ENCODE measurements around the gene FCN3.

The FCN3 gene

DNA sequence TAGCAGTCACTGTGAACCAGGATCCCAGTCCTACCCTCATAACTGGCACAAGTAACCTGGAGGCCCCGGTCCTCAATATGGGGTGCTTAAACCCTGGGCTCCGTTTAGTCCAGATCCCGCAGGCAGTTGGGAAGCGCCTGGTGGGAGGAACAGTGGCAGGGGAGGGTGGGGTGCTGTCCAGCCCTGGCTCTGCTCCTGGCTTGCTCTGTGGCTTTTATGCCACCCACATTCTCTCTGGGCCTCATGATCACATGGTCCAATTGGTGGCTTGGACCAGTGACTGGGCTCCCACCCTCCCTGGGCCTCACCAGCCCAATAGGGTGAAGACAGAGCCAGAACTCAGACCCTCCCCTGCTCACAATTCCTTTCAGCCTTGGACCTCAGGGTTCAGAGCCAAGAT, 5.6 kb upstream of the FCN3 start:
- no peak for DNase-seq (ENCODE audit: low read depth in 2 of 2)

GRCh38 chr1:27379564-27380122, 5.0 kb upstream of the FCN3 start:
- no peak for DNase-seq (ENCODE audit: low read depth in 2 of 2)

GRCh38 chr1:27377760-27378495, 3.3 kb upstream of the FCN3 start:
- DNase-seq (ENCODE audit: low read depth in 2 of 2), result no peak

GRCh38 chr1:27372808-27373690, 1.6 kb downstream of the FCN3 start:
- DNase-seq (ENCODE audit: low read depth in 2 of 2), result no peak

GRCh38 chr1:27372022-27372807, 2.4 kb downstream of the FCN3 start:
- no peak for DNase-seq (ENCODE audit: low read depth in 2 of 2)

DNA sequence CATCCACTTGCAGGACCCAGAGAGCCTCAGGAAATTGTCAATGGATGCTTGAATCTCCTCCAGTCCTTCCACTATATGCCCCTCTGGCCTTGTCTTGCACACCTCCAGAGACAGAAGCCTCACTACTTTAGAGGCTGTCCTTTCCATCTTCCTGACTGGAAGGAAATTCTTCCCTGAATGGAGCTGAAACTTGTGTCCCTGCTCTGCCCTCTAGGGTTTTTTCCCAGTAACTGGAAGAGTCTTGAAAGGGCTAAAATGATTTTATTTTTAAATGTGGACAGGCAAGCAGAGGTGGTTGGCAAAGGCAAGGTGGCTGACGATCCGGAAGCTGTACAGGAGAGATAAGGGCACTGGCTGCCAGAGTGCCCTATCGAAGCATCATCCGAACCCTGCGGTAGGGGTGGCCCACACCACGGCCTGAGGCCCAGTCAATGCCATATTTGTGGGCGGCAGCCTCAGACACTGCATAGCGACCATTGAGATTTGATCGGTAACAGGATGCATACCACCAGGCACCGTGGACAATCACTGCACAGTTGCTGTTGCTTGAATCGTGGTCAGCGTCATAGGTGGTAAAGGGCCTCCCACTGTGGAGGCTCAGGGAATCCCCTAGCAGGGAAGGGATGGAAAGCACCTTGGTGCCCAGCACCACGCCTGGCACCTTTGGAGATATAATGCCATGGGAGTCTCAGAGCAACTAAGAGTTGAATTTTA, 5.6 kb downstream of the FCN3 start:
- DNase-seq (ENCODE audit: low read depth in 2 of 2), result no peak

DNA sequence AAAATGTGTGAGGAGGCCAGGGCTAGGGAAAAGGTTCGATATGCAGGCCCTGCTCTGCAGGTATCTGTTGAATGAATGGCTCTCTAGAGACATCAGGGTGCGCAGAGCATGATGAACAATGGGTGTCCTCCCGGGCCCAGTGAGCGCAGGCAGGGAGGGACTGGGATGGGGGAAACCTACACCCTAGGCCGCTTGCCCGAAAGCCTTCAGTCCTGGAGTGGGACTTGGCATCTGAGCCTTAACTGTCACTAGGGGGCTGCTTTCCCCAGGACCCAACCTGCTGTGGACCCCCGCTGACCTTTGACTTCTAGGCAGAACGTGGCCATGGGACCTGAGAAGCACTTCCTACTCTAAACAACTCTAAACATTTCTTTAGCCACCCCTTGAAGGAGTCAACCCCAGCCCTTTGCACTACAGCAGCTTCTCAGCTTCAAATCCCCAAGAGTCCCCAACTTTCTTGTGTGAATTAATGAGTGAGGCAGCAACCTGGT, 7.4 kb downstream of the FCN3 start:
- no peak for DNase-seq (ENCODE audit: low read depth in 2 of 2)

- DNase-seq (ENCODE audit: low read depth in 2 of 2), result no peak
These were observed 8.0 kb downstream of the FCN3 start, which contains the start of gene MAP3K6 for GRCh38 chr1:27366411-27367159. TSS of gene MAP3K6 (minus strand) at chr1:27366961. CDS start at chr1:27366597, 364 bp downstream.

DNA sequence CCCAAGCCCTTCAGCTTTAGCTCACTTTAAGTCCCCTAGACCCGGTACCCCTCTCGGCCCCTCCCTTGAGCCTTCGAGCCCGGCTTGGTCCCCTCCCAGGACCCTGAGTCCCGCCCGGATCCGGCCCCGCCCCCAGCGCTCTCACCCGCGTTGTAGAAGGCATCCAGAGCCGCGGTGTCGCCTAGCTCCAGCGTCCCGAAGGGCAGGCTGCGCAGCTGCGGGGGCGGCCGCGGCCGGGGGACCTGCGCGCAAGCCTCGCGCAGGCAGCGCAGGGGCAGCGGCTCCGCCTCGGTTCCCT, 8.6 kb downstream of the FCN3 start:
- DNase-seq (ENCODE audit: low read depth in 2 of 2), result peak; percentile 77 to 78

DNA sequence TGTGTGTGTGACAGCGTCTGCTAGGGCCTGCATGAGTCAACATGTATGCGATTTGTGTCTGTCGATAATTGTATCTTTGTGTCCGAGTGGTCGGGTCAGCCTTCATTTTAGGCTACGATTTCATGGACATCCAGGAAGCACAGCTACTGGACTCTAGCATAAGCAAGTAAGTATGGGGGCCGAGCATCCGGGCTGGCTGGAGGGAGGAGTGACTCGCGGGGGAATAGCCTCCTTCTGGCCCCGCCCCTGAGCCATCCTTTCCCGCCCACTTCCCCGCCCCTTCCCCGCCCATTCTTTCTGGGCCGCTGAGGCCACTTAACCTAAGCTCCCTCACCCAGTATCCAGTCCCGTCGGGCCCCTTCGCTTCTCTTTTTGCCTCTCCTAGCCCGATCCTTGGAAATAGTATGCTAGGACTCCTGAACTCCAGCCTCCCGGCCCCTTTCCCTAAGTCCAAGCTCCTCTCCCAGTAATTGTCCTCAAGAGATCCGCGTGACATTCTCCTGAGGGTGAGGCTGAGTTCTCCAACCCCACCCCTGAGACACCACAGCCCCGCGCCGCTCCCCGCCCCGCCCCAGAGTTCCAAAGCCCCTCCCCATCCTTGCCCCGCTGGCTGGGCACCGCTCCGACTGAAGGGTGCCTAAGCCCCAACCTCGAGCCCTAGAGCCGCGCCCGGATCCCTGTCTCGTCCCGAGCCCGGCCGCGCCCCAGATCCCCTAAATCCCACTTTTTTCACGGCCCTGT, 9.1 kb downstream of the FCN3 start:
- peak in 1 of 2 donors; percentile 74 for DNase-seq (ENCODE audit: low read depth in 2 of 2)

DNA sequence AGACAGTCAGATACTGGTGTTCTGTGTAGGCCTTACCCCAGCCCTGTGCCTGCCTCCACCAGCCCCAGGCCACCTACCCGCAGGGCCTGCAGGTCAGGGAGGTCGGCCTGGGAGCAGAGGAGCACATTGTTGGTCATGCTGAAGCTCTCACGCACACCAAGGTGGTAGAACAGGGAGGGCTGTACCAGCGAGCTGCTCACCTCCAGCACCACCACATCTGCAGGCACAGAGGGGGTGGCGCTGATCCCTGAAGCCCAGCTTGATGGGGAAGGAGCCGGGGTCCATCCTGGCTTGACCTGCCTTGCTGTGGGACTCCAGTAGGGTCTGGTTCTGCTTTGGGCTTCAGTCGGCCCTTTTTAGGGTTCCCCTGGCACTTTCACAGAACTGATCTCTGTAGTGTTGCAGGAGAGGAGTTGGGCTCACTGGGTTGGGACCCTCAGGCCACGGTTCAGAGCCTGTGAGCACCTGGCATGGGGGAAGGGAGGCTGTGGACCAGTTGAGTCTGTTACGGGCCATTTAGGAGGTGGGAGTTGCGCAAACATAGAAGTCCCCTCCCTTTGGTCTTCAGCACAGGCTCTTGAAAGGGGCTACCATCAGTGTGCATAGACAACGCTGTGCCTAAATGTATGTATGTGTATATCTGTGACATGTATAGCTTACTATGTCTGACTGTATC, 9.8 kb downstream of the FCN3 start:
- DNase-seq (ENCODE audit: low read depth in 2 of 2), result no peak

DNA sequence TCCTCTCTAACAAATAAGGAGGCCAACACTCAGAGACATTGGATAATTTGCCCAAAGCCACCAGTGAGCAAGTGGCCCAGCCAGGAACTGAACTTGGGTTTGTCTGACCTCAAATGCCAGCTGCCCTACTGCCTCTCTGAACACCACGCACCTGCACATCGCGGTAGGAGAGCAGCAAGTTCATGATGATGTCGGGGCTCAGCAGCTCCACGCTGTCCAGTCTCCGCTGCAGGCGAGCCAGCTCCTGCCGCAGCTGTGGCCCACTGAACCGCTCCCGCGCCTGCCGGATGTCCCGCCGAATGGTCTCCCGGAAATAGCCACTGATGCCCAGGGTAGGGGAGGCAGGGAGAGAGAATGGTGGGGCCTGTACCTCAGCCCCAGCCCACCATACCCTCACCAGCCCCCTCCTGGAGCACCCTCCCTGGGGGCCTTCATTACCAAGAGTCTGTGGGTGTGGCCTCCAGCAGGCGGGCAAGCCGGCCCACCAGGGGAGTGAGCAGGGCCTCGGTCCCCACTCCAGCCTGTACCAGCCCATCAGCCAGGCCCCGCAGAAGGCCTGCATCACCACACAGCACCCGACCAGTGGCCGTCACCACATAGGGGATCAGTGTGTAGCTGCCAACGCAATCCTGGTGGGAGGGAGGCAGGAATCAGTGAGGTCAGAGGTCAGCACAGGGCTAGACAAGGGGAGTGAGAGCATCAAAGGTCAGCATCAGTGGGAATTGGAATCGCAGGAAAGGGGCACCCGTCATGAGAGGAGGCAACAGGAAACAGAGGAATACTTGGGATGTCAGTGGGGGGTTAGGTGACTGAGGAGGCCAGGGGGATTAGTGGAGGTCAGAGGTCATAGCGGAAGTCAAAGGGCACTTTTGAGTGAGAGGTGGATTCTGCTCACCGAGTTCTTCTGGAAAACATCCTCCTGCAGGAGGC, 10.6 kb downstream of the FCN3 start:
- no peak for DNase-seq (ENCODE audit: low read depth in 2 of 2)

GRCh38 chr1:27361553-27361952, 13.1 kb downstream of the FCN3 start:
- DNase-seq (ENCODE audit: low read depth in 2 of 2), result no peak

DNA sequence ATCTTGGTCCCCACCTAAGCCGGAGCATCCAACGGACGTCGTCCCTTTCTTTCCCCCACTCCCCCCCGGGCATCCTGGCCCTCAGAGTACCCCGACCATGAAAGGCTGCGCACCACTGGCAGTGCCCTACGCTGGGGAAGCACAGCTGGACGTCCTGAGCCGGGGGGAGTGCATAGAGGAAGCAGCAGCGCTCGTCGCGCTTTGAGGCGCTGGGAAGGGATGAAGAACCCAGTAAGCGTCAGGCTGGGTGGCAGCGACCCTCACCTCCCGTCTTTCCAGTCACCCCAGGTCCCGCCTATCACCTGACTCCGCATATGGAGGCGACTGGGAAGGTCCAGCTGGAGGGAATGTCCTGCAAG, 13.6 kb downstream of the FCN3 start:
- DNase-seq (ENCODE audit: low read depth in 2 of 2), result no peak

DNA sequence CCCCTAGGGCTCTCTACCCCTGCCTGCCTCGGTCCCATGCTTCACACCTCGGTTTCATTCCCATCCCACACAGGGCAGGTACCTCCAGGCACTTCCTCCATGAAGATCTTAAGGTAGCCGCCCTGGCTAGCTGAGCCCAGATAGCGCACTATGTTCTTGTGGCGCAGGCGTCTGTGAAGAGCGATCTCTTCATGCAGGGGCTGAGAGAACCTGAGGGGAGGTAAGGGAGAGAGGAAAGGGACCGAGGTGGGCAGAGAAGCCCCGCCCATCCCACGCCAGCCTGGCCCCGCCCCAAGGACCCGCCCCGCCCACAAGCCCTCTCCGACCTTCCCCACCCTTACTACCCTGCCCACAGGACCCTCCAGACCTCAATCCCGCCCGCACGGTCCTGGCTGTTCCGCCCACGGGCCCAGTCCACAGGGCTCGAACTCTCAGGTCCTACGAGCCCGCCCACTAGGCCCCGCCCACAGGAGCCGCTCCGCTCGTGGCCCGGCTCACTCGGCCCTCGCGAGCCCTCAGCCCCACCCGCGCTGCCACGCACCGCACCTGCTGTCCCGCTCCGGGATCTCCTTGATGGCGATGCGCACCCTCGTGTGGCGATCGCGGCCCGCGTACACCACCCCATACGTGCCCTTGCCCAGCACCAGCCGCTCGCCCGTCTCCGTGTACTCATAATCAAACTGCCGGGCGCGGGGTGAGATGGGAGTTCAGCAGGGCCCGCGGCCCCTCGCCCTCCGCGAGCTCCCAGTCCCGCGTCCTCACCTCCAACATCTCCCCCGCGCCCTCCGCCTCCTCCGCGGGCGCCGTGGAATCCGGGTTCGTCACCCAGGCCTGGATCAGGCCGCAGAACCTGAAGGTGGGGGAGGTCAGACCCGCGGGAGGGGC, 14.2 kb downstream of the FCN3 start:
- DNase-seq (ENCODE audit: low read depth in 2 of 2), result no peak

GRCh38 chr1:27359822-27360158, 14.8 kb downstream of the FCN3 start:
- no peak for DNase-seq (ENCODE audit: low read depth in 2 of 2)

- DNase-seq (ENCODE audit: low read depth in 2 of 2), result no peak
These were observed 15.7 kb downstream of the FCN3 start for GRCh38 chr1:27358928-27359313.

Measured in stimulated activated CD8-positive, alpha-beta memory T cell treated with anti-CD3 and anti-CD28 coated beads, Interleukin-15, amount 100 ng/mL, for 48 hours (primary cell).